GM23338 (cell line): ENCODE results near the gene CCND1. TPM values are rescaled to one million over a fixed set of nuclear protein-coding genes. Genes with fewer than 3 reads are reported as not detected.

Source experiments
- ATAC-seq: fragments of 200-7000 bp; cut with Tn5 transposase; 3 replicates; pipeline ENCODE4 v1.9.1; 2020
- DNase-seq: peaks from one replicate; pipeline ENCODE4 v3.0.0-alpha.2; 2015; ENCODE audit warnings: low spot score
- H2AFZ ChIP-seq: fragments of 200-600 bp; sonication (generic); 2 replicates; pipeline ENCODE4 v1.8.0; 2016; ENCODE audit warnings: antibody characterized with exemption, mild to moderate bottlenecking, moderate library complexity
- H3F3A ChIP-seq: fragments of 200-600 bp; sonication (generic); replicated peaks from 2 replicates; pipeline ENCODE4 v1.8.0; 2017; ENCODE audit warnings: antibody characterized with exemption, mixed run types, low read depth
- H3K27ac ChIP-seq: fragments of 200-600 bp; sonication (generic); 2 replicates; pipeline ENCODE4 v1.6.1; 2016; ENCODE audit warnings: low read depth
- H3K27me3 ChIP-seq: fragments of 200-600 bp; sonication (generic); 2 replicates; pipeline ENCODE4 v1.8.0; 2016; ENCODE audit warnings: mild to moderate bottlenecking, mixed run types, moderate library complexity; ENCODE audit not compliant: insufficient read depth
- H3K36me3 ChIP-seq: fragments of 200-600 bp; sonication (generic); 2 replicates; pipeline ENCODE4 v1.8.0; 2016; ENCODE audit warnings: mild to moderate bottlenecking; ENCODE audit not compliant: insufficient read depth
- H3K4me1 ChIP-seq: fragments of 200-600 bp; sonication (generic); 2 replicates; pipeline ENCODE4 v1.8.0; 2016; ENCODE audit warnings: mild to moderate bottlenecking, moderate library complexity; ENCODE audit not compliant: insufficient read depth
- H3K4me2 ChIP-seq: fragments of 200-600 bp; sonication (generic); 2 replicates; pipeline ENCODE4 v1.7.1; 2017; ENCODE audit warnings: mixed run types
- H3K4me3 ChIP-seq: fragments of 200-600 bp; sonication (generic); 2 replicates; pipeline ENCODE4 v1.6.1; 2016; ENCODE audit warnings: mixed run types
- H3K79me2 ChIP-seq: fragments of 200-600 bp; sonication (generic); replicated peaks from 2 replicates; pipeline ENCODE4 v1.8.0; 2017; ENCODE audit warnings: mild to moderate bottlenecking; ENCODE audit not compliant: insufficient read depth
- H3K9me2 ChIP-seq: fragments of 200-600 bp; sonication (generic); 2 replicates; pipeline ENCODE4 v1.8.0; 2017; ENCODE audit not compliant: insufficient read depth
- H4K20me1 ChIP-seq: fragments of 200-600 bp; sonication (generic); replicated peaks from 2 replicates; pipeline ENCODE4 v1.8.0; 2017; ENCODE audit warnings: mild to moderate bottlenecking; ENCODE audit not compliant: insufficient read depth
- H3K27ac Mint-ChIP-seq: 2 replicates; pipeline ENCODE4 v1.8.0; 2020; ENCODE audit warnings: inconsistent platforms, mild to moderate bottlenecking, moderate library complexity, mixed read lengths
- H3K27me3 Mint-ChIP-seq: 3 replicates; pipeline ENCODE4 v1.8.0; 2022; ENCODE audit warnings: low read depth, mild to moderate bottlenecking, moderate library complexity, mixed read lengths, inconsistent platforms; ENCODE audit not compliant: insufficient read depth, poor library complexity
- H3K36me3 Mint-ChIP-seq: 3 replicates; pipeline ENCODE4 v1.8.0; 2021; ENCODE audit warnings: low read depth, mild to moderate bottlenecking, inconsistent platforms, moderate library complexity, mixed read lengths
- H3K4me1 Mint-ChIP-seq: 3 replicates; pipeline ENCODE4 v1.8.0; 2020; ENCODE audit warnings: mild to moderate bottlenecking, inconsistent platforms, mixed read lengths
- H3K4me3 Mint-ChIP-seq: 3 replicates; pipeline ENCODE4 v1.8.0; 2021; ENCODE audit warnings: moderate library complexity, mild to moderate bottlenecking, inconsistent platforms, mixed read lengths
- H3K9me3 Mint-ChIP-seq: 3 replicates; pipeline ENCODE4 v1.8.0; 2020; ENCODE audit warnings: moderate library complexity, mild to moderate bottlenecking, inconsistent platforms, mixed read lengths
- CREB1 ChIP-seq: fragments of 250-450 bp; sonication (Bioruptor Pico); IDR thresholded peaks from 2 replicates; pipeline ENCODE4 v1.5.0; 2020; ENCODE audit warnings: low read depth, mild to moderate bottlenecking, moderate library complexity
- ETS1 ChIP-seq: IDR thresholded peaks from 2 replicates; pipeline ENCODE4 v1.6.1; 2016; ENCODE audit warnings: antibody characterized with exemption
- EZH2 ChIP-seq: fragments of 200-600 bp; sonication (generic); IDR thresholded peaks from one replicate; pipeline ENCODE4 v1.8.0; 2017; ENCODE audit warnings: antibody characterized with exemption, mild to moderate bottlenecking, low read depth; ENCODE audit not compliant: unreplicated experiment
- EZH2phosphoT487 ChIP-seq: fragments of 200-600 bp; sonication (generic); IDR thresholded peaks from one replicate; pipeline ENCODE4 v1.8.1; 2018; ENCODE audit warnings: antibody characterized with exemption; ENCODE audit not compliant: unreplicated experiment
- JUNB ChIP-seq: IDR thresholded peaks from one replicate; pipeline ENCODE4 v1.6.1; 2016; ENCODE audit warnings: antibody characterized with exemption; ENCODE audit not compliant: unreplicated experiment
- POLR2AphosphoS5 ChIP-seq: IDR thresholded peaks from 2 replicates; pipeline ENCODE4 v1.6.1; 2016; ENCODE audit warnings: antibody characterized with exemption, low read depth
- ZNF114 ChIP-seq: fragments of 250-450 bp; sonication (Bioruptor Pico); IDR thresholded peaks from 2 replicates; pipeline ENCODE4 v1.5.0; 2020; ENCODE audit warnings: mild to moderate bottlenecking, moderate library complexity
- ZNF331 ChIP-seq: fragments of 250-450 bp; sonication (Bioruptor Pico); IDR thresholded peaks from 2 replicates; pipeline ENCODE4 v1.5.0; 2020; ENCODE audit warnings: low read depth, mild to moderate bottlenecking, moderate library complexity
- polyA plus RNA-seq: library from polyadenylated mRNA; unstranded; fragments of >200 nt; fragmentation: Nextera tagmentation; extraction: Ambion mirVana; gene quantifications from 2 replicates; pipeline ENCODE4 v1.2.1, GENCODE V29; 2016
- total RNA-seq: library from RNA; depleted of rRNA; stranded (reverse); fragments of >200 nt; shearing (Covaris generic); gene quantifications from 2 replicates; pipeline ENCODE4 v1.2.3, GENCODE V29; 2014
- TF ChIP-seq, protein P1 (sequence below): fragments of 250-450 bp; sonication (Bioruptor Pico); IDR thresholded peaks from 2 replicates; pipeline ENCODE4 v1.5.0; 2020; ENCODE audit warnings: mild to moderate bottlenecking, moderate library complexity
- TF ChIP-seq, protein P2 (sequence below), 2 experiments: fragments of 200-600 bp in 1 of 2; sonication (generic) in 1 of 2; conservative IDR thresholded peaks; 2 replicates each; pipeline versions ENCODE4 v1.5.1 to v1.6.1; 2016 to 2017; ENCODE audit warnings: antibody characterized with exemption in 2 of 2, low read depth in 2 of 2, mild to moderate bottlenecking in 2 of 2, moderate library complexity in 1 of 2

Gene CCND1
- total and polyA plus RNA-seq, 2 experiments from 2014 or later = 109 to 183 TPM

DNA sequence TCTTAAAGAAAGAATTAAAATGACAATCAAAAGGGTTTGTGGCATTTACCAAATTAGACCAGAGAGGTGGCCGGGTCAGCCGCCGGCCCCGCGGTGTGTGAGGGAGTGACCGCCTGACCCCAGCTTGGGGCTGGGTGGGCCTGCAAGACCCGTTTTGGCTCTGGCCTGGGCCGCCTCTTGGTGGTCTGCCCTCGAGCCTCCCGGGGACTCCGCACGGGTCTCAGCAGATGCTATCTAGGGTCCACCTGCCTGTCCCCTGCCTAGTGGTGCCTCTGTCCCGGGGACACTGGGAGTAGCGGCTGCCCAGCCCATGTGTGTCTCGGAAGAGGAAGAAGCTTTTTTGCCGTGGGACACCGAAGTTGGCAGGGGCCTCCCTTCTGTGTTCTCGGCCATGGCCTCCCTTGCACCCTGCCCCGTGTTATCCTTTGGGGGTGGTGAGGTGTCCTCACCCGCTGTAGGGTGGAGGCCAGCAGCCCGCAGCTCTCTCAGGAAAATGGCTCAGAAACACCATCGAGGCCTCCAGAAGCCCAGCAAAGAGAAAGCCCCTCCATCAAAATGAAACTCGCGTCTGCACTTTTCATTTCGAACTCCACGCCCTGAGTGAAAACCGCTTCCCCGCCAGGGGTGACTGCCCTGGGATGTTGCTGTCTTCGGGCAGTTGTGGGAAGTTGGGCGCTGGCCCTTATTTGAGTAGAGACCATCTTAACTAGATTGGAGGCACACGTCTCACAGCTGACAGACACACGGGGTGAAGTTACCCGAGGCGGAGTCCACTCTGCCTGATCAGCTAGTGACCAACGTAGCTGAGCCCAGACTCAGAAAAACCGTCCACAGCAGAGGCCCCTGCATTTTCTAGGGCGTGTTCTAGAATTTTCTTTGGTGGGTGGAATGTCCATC is 8.0 kb downstream of the CCND1 start:
- peaks cover 18% of the 10 kb centered on the region for H3K36me3 ChIP-seq

DNA sequence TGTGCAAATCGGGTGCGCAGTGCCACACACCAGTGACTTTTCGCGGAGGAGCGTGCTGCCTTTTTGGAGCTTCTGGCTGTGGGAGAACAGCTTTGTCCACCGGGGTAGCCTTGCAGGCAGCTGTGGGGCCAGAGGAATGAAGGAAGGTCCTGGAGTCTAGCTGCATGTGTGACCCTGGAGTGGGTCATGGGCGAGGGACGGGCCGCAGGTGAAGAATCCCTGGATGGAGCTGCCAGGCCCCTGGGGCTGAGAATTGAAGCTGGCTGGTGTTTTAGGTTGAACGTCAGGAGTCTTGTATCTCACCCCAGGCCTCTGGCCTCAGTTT is 8.6 kb downstream of the CCND1 start:
- H3K4me1 Mint-ChIP-seq = peaks cover 2% of the 10 kb centered on the region
- H3K4me1 ChIP-seq = no peaks in the 10 kb centered on the region
- H3F3A ChIP-seq = 0 out of 2 replicates have a peak, but pooled peaks cover 4% of the 10 kb centered on the region
- H3K36me3 ChIP-seq = peaks cover 18% of the 10 kb centered on the region
- no peak for DNase-seq
- TF ChIP-seq ZNF114 (CRISPR knock-in tag) = no peak
- TF ChIP-seq, protein P1, sequence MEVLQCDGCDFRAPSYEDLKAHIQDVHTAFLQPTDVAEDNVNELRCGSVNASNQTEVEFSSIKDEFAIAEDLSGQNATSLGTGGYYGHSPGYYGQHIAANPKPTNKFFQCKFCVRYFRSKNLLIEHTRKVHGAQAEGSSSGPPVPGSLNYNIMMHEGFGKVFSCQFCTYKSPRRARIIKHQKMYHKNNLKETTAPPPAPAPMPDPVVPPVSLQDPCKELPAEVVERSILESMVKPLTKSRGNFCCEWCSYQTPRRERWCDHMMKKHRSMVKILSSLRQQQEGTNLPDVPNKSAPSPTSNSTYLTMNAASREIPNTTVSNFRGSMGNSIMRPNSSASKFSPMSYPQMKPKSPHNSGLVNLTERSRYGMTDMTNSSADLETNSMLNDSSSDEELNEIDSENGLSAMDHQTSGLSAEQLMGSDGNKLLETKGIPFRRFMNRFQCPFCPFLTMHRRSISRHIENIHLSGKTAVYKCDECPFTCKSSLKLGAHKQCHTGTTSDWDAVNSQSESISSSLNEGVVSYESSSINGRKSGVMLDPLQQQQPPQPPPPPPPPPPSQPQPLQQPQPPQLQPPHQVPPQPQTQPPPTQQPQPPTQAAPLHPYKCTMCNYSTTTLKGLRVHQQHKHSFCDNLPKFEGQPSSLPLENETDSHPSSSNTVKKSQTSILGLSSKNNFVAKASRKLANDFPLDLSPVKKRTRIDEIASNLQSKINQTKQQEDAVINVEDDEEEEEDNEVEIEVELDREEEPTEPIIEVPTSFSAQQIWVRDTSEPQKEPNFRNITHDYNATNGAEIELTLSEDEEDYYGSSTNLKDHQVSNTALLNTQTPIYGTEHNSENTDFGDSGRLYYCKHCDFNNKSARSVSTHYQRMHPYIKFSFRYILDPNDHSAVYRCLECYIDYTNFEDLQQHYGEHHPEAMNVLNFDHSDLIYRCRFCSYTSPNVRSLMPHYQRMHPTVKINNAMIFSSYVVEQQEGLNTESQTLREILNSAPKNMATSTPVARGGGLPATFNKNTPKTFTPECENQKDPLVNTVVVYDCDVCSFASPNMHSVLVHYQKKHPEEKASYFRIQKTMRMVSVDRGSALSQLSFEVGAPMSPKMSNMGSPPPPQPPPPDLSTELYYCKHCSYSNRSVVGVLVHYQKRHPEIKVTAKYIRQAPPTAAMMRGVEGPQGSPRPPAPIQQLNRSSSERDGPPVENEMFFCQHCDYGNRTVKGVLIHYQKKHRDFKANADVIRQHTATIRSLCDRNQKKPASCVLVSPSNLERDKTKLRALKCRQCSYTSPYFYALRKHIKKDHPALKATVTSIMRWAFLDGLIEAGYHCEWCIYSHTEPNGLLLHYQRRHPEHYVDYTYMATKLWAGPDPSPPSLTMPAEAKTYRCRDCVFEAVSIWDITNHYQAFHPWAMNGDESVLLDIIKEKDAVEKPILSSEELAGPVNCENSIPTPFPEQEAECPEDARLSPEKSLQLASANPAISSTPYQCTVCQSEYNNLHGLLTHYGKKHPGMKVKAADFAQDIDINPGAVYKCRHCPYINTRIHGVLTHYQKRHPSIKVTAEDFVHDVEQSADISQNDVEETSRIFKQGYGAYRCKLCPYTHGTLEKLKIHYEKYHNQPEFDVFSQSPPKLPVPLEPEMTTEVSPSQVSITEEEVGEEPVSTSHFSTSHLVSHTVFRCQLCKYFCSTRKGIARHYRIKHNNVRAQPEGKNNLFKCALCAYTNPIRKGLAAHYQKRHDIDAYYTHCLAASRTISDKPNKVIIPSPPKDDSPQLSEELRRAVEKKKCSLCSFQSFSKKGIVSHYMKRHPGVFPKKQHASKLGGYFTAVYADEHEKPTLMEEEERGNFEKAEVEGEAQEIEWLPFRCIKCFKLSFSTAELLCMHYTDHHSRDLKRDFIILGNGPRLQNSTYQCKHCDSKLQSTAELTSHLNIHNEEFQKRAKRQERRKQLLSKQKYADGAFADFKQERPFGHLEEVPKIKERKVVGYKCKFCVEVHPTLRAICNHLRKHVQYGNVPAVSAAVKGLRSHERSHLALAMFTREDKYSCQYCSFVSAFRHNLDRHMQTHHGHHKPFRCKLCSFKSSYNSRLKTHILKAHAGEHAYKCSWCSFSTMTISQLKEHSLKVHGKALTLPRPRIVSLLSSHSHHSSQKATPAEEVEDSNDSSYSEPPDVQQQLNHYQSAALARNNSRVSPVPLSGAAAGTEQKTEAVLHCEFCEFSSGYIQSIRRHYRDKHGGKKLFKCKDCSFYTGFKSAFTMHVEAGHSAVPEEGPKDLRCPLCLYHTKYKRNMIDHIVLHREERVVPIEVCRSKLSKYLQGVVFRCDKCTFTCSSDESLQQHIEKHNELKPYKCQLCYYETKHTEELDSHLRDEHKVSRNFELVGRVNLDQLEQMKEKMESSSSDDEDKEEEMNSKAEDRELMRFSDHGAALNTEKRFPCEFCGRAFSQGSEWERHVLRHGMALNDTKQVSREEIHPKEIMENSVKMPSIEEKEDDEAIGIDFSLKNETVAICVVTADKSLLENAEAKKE (CRISPR knock-in tag) = no peak
- no peak overlapping the region; the same call in 2 of the 3 replicates for H3K4me3 Mint-ChIP-seq
- no peak for ATAC-seq
- H3K4me3 ChIP-seq = no peak overlapping the region
- H4K20me1 ChIP-seq = peaks cover 7% of the 10 kb centered on the region
- no peak overlapping the region for H3K27ac Mint-ChIP-seq
- peaks cover 15% of the 10 kb centered on the region for H3K27me3 Mint-ChIP-seq
- no peak overlapping the region for H3K27ac ChIP-seq
- H3K9me3 Mint-ChIP-seq = no peaks in the 10 kb centered on the region; the same call in 2 of the 3 replicates
- H3K4me2 ChIP-seq = no peak overlapping the region
- no peaks in the 10 kb centered on the region for H3K27me3 ChIP-seq
- H3K9me2 ChIP-seq = no peaks in the 10 kb centered on the region
- H3K36me3 Mint-ChIP-seq = peaks cover 81% of the 10 kb centered on the region
- no peak overlapping the region for H2AFZ ChIP-seq
- H3K79me2 ChIP-seq = 0 out of 2 replicates have a peak, but pooled peaks cover 3% of the 10 kb centered on the region

More for the DNA sequence above, 8.0 kb downstream of the CCND1 start:
- H3K4me1 ChIP-seq = peaks cover under 1% of the 10 kb centered on the region; the same call in 1 of the 2 replicates
- no peak overlapping the region for H3K4me2 ChIP-seq
- peaks cover 7% of the 10 kb centered on the region; the same call in 1 of the 2 replicates for H3K79me2 ChIP-seq
- peaks cover 7% of the 10 kb centered on the region for H4K20me1 ChIP-seq
- no peak for ATAC-seq
- H3K4me3 ChIP-seq = no peak overlapping the region
- Mint-ChIP-seq H3K27ac (no peak overlapping the region), H3K4me1 (peaks cover 3% of the 10 kb centered on the region), H3K9me3 (no peaks in the 10 kb centered on the region; the same call in 2 of the 3 replicates), H3K27me3 (peaks cover 13% of the 10 kb centered on the region), H3K36me3 (peaks cover 79% of the 10 kb centered on the region), H3K4me3 (no peak overlapping the region; the same call in 2 of the 3 replicates)
- no peaks in the 10 kb centered on the region for H3K9me2 ChIP-seq
- 0 out of 2 replicates have a peak, but pooled peaks cover 4% of the 10 kb centered on the region for H3F3A ChIP-seq
- no peak overlapping the region for H2AFZ ChIP-seq
- no peak overlapping the region for H3K27ac ChIP-seq
- H3K27me3 ChIP-seq = no peaks in the 10 kb centered on the region
- TF ChIP-seq EZH2phosphoT487 (no peak), POLR2AphosphoS5 (no peak), JUNB (no peak), ZNF331 (CRISPR knock-in tag) (no peak), ETS1 (no peak), EZH2 (no peak), ZNF114 (CRISPR knock-in tag) (no peak), CREB1 (CRISPR knock-in tag) (no peak)
- TF ChIP-seq, protein P2, sequence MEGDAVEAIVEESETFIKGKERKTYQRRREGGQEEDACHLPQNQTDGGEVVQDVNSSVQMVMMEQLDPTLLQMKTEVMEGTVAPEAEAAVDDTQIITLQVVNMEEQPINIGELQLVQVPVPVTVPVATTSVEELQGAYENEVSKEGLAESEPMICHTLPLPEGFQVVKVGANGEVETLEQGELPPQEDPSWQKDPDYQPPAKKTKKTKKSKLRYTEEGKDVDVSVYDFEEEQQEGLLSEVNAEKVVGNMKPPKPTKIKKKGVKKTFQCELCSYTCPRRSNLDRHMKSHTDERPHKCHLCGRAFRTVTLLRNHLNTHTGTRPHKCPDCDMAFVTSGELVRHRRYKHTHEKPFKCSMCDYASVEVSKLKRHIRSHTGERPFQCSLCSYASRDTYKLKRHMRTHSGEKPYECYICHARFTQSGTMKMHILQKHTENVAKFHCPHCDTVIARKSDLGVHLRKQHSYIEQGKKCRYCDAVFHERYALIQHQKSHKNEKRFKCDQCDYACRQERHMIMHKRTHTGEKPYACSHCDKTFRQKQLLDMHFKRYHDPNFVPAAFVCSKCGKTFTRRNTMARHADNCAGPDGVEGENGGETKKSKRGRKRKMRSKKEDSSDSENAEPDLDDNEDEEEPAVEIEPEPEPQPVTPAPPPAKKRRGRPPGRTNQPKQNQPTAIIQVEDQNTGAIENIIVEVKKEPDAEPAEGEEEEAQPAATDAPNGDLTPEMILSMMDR (conservative IDR thresholded peaks at IDR 0.05; ENCODE audit: low read depth in 2 of 2) = no peak
- DNase-seq = no peak
